Measurements from ENCODE around the gene FBLN1. TPM values are rescaled to one million over a fixed set of nuclear protein-coding genes. Genes with fewer than 3 reads are reported as not detected.

The FBLN1 gene
- total and polyA plus RNA-seq, 9 donors = 62.7 to 394 (median 189) TPM

- Histone ChIP-seq H3K27ac (no peak overlapping the region), H3K4me1 (ENCODE audit: insufficient read depth) (no peaks in the 10 kb centered on the region), H3K9me3 (no peaks in the 10 kb centered on the region), H3K4me3 (no peak overlapping the region), H3K36me3 (no peaks in the 10 kb centered on the region), H3K27me3 (no peaks in the 10 kb centered on the region)
- no peak for DNase-seq
- WGBS, 3 donors = 87 to 89% (median 87%) methylated on average over 24 of the region's 24 CpGs
- TF ChIP-seq EP300 (IDR thresholded peaks at IDR 0.05) (no peak), POLR2A (IDR thresholded peaks at IDR 0.05) (no peak), CTCF (IDR thresholded peaks at IDR 0.05) (no peak)
- intact Hi-C loops (cut with DNase I) = loop anchor here in 2 of 4 donors (5.0 to 10.0 kb wide), 2 partner anchors 224 to 226 kb away; no protein-coding TSS in a partner anchor
Observed at GRCh38 chr22:45640941-45641621, 138.4 kb downstream of the FBLN1 start.

- no peak for TF ChIP-seq POLR2A (IDR thresholded peaks at IDR 0.05)
- Histone ChIP-seq H3K4me1 (ENCODE audit: insufficient read depth) (no peaks in the 10 kb centered on the region), H3K4me3 (no peak overlapping the region), H3K36me3 (no peaks in the 10 kb centered on the region), H3K27ac (no peak overlapping the region), H3K27me3 (no peaks in the 10 kb centered on the region), H3K9me3 (no peaks in the 10 kb centered on the region)
- intact Hi-C loops (cut with DNase I) = loop anchor here in 2 of 4 donors (5.0 to 10.0 kb wide), 2 partner anchors 222 to 224 kb away; no protein-coding TSS in a partner anchor
- DNase-seq = no peak
- 22 to 39% (median 23%) methylated on average over 2 of the region's 2 CpGs for WGBS, 3 donors
Observed at GRCh38 chr22:45642986-45643385, 140.3 kb downstream of the FBLN1 start.

GRCh38 chr22:45644714-45645113 lies 142.0 kb downstream of the FBLN1 start:
- no peak for DNase-seq

GRCh38 chr22:45645150-45645525 lies 142.5 kb downstream of the FBLN1 start:
- Histone ChIP-seq H3K27me3 (no peaks in the 10 kb centered on the region), H3K36me3 (no peaks in the 10 kb centered on the region), H3K9me3 (no peaks in the 10 kb centered on the region), H3K27ac (no peak overlapping the region), H3K4me1 (ENCODE audit: insufficient read depth) (no peaks in the 10 kb centered on the region), H3K4me3 (no peak overlapping the region)
- 32 to 45% (median 35%) methylated on average over 16 of the region's 16 CpGs for WGBS, 3 donors
- no peak for TF ChIP-seq CTCF (IDR thresholded peaks at IDR 0.05)
- TF ChIP-seq POLR2A (IDR thresholded peaks at IDR 0.05) = no peak
- no peak for TF ChIP-seq EP300 (IDR thresholded peaks at IDR 0.05)
- DNase-seq = no peak
- intact Hi-C loops (cut with DNase I) = loop anchor here in 1 of 4 donors (10.0 kb wide), 1 partner anchor 220 kb away; no protein-coding TSS in a partner anchor

More at GRCh38 chr22:45644714-45645113, 142.0 kb downstream of the FBLN1 start:
- Histone ChIP-seq H3K27ac (no peak overlapping the region), H3K27me3 (no peaks in the 10 kb centered on the region), H3K4me1 (ENCODE audit: insufficient read depth) (no peaks in the 10 kb centered on the region), H3K4me3 (no peak overlapping the region), H3K36me3 (no peaks in the 10 kb centered on the region), H3K9me3 (no peaks in the 10 kb centered on the region)
- TF ChIP-seq CTCF (IDR thresholded peaks at IDR 0.05) = no peak
- TF ChIP-seq POLR2A (IDR thresholded peaks at IDR 0.05) = no peak
- TF ChIP-seq EP300 (IDR thresholded peaks at IDR 0.05) = no peak
- intact Hi-C loops (cut with DNase I) = loop anchor here in 2 of 4 donors (5.0 to 10.0 kb wide), 2 partner anchors 220 to 223 kb away; no protein-coding TSS in a partner anchor
- WGBS, 3 donors = 78 to 87% (median 84%) methylated on average over 12 of the region's 12 CpGs
